HepG2 (cell line): ENCODE measurements around the gene SMCHD1. TPM values are rescaled to one million over a fixed set of nuclear protein-coding genes. Genes with fewer than 3 reads are reported as not detected.

Experiments
- ARNT2 ChIP-seq: sonication (generic); formaldehyde crosslinking; IDR thresholded peaks from 2 replicates; pipeline ENCODE4 v1.8.0; 2022; ENCODE audit warnings: mild to moderate bottlenecking, low read depth, missing genetic modification reagents, moderate library complexity
- CREB1 ChIP-seq, 2 experiments: fragments of 450-650 bp in 1 of 2; IDR thresholded peaks; 2 replicates each; pipeline ENCODE4 v1.6.1; 2016 to 2017; ENCODE audit warnings: control low read depth in 1 of 2, mild to moderate bottlenecking in 1 of 2, missing compliant biosample characterization in 1 of 2, missing genetic modification characterization in 1 of 2
- FIP1L1 ChIP-seq: fragments of 200-400 bp; formaldehyde crosslinking; IDR thresholded peaks from 2 replicates; pipeline ENCODE4 v1.6.1; 2018; ENCODE audit warnings: low read depth, mild to moderate bottlenecking, low read length, moderate library complexity, borderline replicate concordance; ENCODE audit not compliant: insufficient read depth
- FOXA3 ChIP-seq: IDR thresholded peaks from 2 replicates; pipeline ENCODE4 v1.6.1; 2016; ENCODE audit warnings: missing genetic modification reagents, missing compliant biosample characterization
- HHEX ChIP-seq: IDR thresholded peaks from 2 replicates; pipeline ENCODE4 v1.6.1; 2016; ENCODE audit warnings: control low read depth
- HMGA1 ChIP-seq: sonication (generic); formaldehyde crosslinking; conservative IDR thresholded peaks from 2 replicates; pipeline ENCODE4 v1.4.0; 2020; ENCODE audit warnings: missing genetic modification reagents
- KMT2B ChIP-seq: IDR thresholded peaks from 2 replicates; pipeline ENCODE4 v1.6.1; 2016; ENCODE audit warnings: missing genetic modification reagents, missing compliant biosample characterization
- MAFK ChIP-seq, 2 experiments: IDR thresholded peaks in 1 of 2; conservative IDR thresholded peaks in 1 of 2; 2 replicates each; pipeline ENCODE4 v1.6.1; 2011; ENCODE audit warnings: improper control_type of control experiment in 2 of 2, low read length in 2 of 2
- MBNL3 ChIP-seq: fragments of 250-450 bp; sonication (Bioruptor Pico); conservative IDR thresholded peaks from 2 replicates; pipeline ENCODE4 v1.8.0; 2022; ENCODE audit warnings: mild to moderate bottlenecking, inconsistent platforms
- RAD51 ChIP-seq: fragments of 450-650 bp; IDR thresholded peaks from 2 replicates; pipeline ENCODE4 v1.6.1; 2016; ENCODE audit warnings: borderline replicate concordance
- RCOR2 ChIP-seq: IDR thresholded peaks from 2 replicates; pipeline ENCODE4 v1.6.1; 2016; ENCODE audit warnings: missing biosample characterization, missing genetic modification reagents
- REL ChIP-seq: sonication (generic); formaldehyde crosslinking; conservative IDR thresholded peaks from 2 replicates; pipeline ENCODE4 v1.8.0; 2022; ENCODE audit warnings: mild to moderate bottlenecking, missing genetic modification reagents, moderate library complexity
- SNRNP70 ChIP-seq: fragments of 200-400 bp; formaldehyde crosslinking; IDR thresholded peaks from 2 replicates; pipeline ENCODE4 v1.6.1; 2017; ENCODE audit warnings: mild to moderate bottlenecking, low read depth, low read length, moderate library complexity
- SRF ChIP-seq: IDR thresholded peaks from 2 replicates; pipeline ENCODE4 v1.6.1; 2011; ENCODE audit warnings: mild to moderate bottlenecking, low read depth, low read length, moderate library complexity
- TOE1 ChIP-seq: sonication (generic); formaldehyde crosslinking; IDR thresholded peaks from 2 replicates; pipeline ENCODE4 v1.4.0; 2020; ENCODE audit warnings: mild to moderate bottlenecking, missing genetic modification reagents
- ZBTB2 ChIP-seq: sonication (generic); formaldehyde crosslinking; IDR thresholded peaks from 2 replicates; pipeline ENCODE4 v1.8.0; 2022; ENCODE audit warnings: low read depth, missing genetic modification reagents
- ZNF383 ChIP-seq: sonication (generic); formaldehyde crosslinking; IDR thresholded peaks from 2 replicates; pipeline ENCODE4 v1.4.0; 2020; ENCODE audit warnings: missing genetic modification reagents, mild to moderate bottlenecking, borderline replicate concordance
- ZNF460 ChIP-seq: sonication (generic); formaldehyde crosslinking; IDR thresholded peaks from 2 replicates; pipeline ENCODE4 v1.5.1; 2020; ENCODE audit warnings: missing genetic modification reagents, mild to moderate bottlenecking, borderline replicate concordance
- ZNF510 ChIP-seq: sonication (generic); formaldehyde crosslinking; IDR thresholded peaks from 2 replicates; pipeline ENCODE4 v1.4.0; 2020; ENCODE audit warnings: low read depth, mild to moderate bottlenecking, missing genetic modification reagents
- ZNF615 ChIP-seq: sonication (generic); formaldehyde crosslinking; IDR thresholded peaks from 2 replicates; pipeline ENCODE4 v1.5.0; 2020; ENCODE audit warnings: mild to moderate bottlenecking, missing genetic modification reagents, borderline replicate concordance
- ZNF629 ChIP-seq: sonication (generic); formaldehyde crosslinking; conservative IDR thresholded peaks from 2 replicates; pipeline ENCODE4 v1.5.0; 2020; ENCODE audit warnings: missing genetic modification reagents
- ZNF678 ChIP-seq: sonication (generic); formaldehyde crosslinking; IDR thresholded peaks from 2 replicates; pipeline ENCODE4 v1.4.0; 2020; ENCODE audit warnings: mild to moderate bottlenecking, missing genetic modification reagents
- polyA plus RNA-seq, 8 experiments: library from polyadenylated mRNA; depleted of rRNA in 3 of 8; stranded (reverse) in 7 of 8; unstranded in 1 of 8; fragments of >200 nt; fragmentation: Illumina TruSeq in 4 of 8; extraction: Trizol in 4 of 8; gene quantifications; 2 replicates each; pipeline versions ENCODE4 v1.2.1 to v1.2.3, GENCODE V29; 2011 to 2016; ENCODE audit warnings: low read depth in 4 of 8, missing spikeins in 1 of 8, mixed read lengths in 1 of 8; ENCODE audit not compliant: insufficient read depth in 1 of 8
- total RNA-seq, 5 experiments: library from RNA; depleted of rRNA; stranded (reverse); fragments of >200 nt; fragmentation: Illumina TruSeq; extraction: Trizol; gene quantifications; 2 replicates each; pipeline ENCODE4 v1.2.3, GENCODE V29; 2016; ENCODE audit warnings: low read depth in 1 of 5
- TF ChIP-seq, protein P1 (sequence below): IDR thresholded peaks from 2 replicates; pipeline ENCODE4 v1.6.1; 2012; ENCODE audit warnings: inconsistent platforms
- TF ChIP-seq, protein P2 (sequence below): sonication (generic); IDR thresholded peaks from 2 replicates; pipeline ENCODE4 v1.6.1; 2016; ENCODE audit warnings: low read depth, borderline replicate concordance
- TF ChIP-seq, protein P3 (sequence below): sonication (generic); formaldehyde crosslinking; IDR thresholded peaks from 2 replicates; pipeline ENCODE4 v1.4.0; 2020; ENCODE audit warnings: mild to moderate bottlenecking, missing genetic modification reagents

The SMCHD1 gene
- total and polyA plus RNA-seq, 2 of the 13 experiments (the other 11 are each of a cell fraction or from before 2014, with no cell fraction given) = 21.4 to 93.6 TPM

GRCh38 chr18:2655954-2656236, 369 bp downstream of the SMCHD1 start (continued):
- TF ChIP-seq RCOR2 = no peak
- no peak for TF ChIP-seq SNRNP70
- TF ChIP-seq TOE1 (CRISPR knock-in tag) = no peak
- no peak for TF ChIP-seq REL (CRISPR knock-in tag)
- TF ChIP-seq, protein P1, sequence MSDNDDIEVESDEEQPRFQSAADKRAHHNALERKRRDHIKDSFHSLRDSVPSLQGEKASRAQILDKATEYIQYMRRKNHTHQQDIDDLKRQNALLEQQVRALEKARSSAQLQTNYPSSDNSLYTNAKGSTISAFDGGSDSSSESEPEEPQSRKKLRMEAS = no peak
- no peak; the same call in 1 of the 2 replicates for TF ChIP-seq ZNF383
- TF ChIP-seq MBNL3 (CRISPR knock-in tag) = no peak
- TF ChIP-seq, protein P2, sequence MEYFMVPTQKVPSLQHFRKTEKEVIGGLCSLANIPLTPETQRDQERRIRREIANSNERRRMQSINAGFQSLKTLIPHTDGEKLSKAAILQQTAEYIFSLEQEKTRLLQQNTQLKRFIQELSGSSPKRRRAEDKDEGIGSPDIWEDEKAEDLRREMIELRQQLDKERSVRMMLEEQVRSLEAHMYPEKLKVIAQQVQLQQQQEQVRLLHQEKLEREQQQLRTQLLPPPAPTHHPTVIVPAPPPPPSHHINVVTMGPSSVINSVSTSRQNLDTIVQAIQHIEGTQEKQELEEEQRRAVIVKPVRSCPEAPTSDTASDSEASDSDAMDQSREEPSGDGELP = no peak
- TF ChIP-seq HMGA1 (CRISPR knock-in tag) = no peak
- TF ChIP-seq ARNT2 (CRISPR knock-in tag) = peak; percentile 16; the same call in 1 of the 2 replicates
- TF ChIP-seq, protein P3, sequence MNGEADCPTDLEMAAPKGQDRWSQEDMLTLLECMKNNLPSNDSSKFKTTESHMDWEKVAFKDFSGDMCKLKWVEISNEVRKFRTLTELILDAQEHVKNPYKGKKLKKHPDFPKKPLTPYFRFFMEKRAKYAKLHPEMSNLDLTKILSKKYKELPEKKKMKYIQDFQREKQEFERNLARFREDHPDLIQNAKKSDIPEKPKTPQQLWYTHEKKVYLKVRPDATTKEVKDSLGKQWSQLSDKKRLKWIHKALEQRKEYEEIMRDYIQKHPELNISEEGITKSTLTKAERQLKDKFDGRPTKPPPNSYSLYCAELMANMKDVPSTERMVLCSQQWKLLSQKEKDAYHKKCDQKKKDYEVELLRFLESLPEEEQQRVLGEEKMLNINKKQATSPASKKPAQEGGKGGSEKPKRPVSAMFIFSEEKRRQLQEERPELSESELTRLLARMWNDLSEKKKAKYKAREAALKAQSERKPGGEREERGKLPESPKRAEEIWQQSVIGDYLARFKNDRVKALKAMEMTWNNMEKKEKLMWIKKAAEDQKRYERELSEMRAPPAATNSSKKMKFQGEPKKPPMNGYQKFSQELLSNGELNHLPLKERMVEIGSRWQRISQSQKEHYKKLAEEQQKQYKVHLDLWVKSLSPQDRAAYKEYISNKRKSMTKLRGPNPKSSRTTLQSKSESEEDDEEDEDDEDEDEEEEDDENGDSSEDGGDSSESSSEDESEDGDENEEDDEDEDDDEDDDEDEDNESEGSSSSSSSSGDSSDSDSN (CRISPR knock-in tag) = no peak
- no peak for TF ChIP-seq ZNF629 (CRISPR knock-in tag)
- no peak for TF ChIP-seq FOXA3
- no peak for TF ChIP-seq KMT2B (CRISPR knock-in tag)
- TF ChIP-seq CREB1 (IDR thresholded peaks at IDR 0.05) = no peak
- no peak for TF ChIP-seq CREB1 (CRISPR knock-in tag; IDR thresholded peaks at IDR 0.05)
- TF ChIP-seq ZNF615 (CRISPR knock-in tag) = no peak
- TF ChIP-seq ZBTB2 (CRISPR knock-in tag) = peak; percentile 26; the same call in 1 of the 2 replicates
- TF ChIP-seq RAD51 = no peak
- TF ChIP-seq SRF = no peak
- no peak; the same call in 1 of the 2 replicates for TF ChIP-seq ZNF678
- TF ChIP-seq MAFK (conservative IDR thresholded peaks at IDR 0.05 in 1 of 2, IDR thresholded peaks at IDR 0.05 in 1 of 2; ENCODE audit: low read length in 2 of 2) = no peak
- TF ChIP-seq ZNF460 (CRISPR knock-in tag) = no peak
- no peak for TF ChIP-seq FIP1L1
- TF ChIP-seq HHEX (CRISPR knock-in tag) = no peak
- no peak for TF ChIP-seq ZNF510 (CRISPR knock-in tag)
